HepG2 (cell line): ENCODE results near the gene LRRC3C. TPM values are rescaled to one million over a fixed set of nuclear protein-coding genes. Genes with fewer than 3 reads are reported as not detected.

Experiments used
- ARID4A ChIP-seq: sonication (generic); formaldehyde crosslinking; IDR thresholded peaks from 2 replicates; pipeline ENCODE4 v1.5.0; 2020; ENCODE audit warnings: mild to moderate bottlenecking, missing genetic modification reagents, borderline replicate concordance
- CCDC6 ChIP-seq: sonication (generic); formaldehyde crosslinking; IDR thresholded peaks from 2 replicates; pipeline ENCODE4 v1.8.1; 2022; ENCODE audit warnings: mild to moderate bottlenecking, missing genetic modification reagents, moderate library complexity
- THYN1 ChIP-seq: sonication (generic); formaldehyde crosslinking; IDR thresholded peaks from 2 replicates; pipeline ENCODE4 v1.8.1; 2023; ENCODE audit warnings: low read depth, mild to moderate bottlenecking, moderate library complexity, missing genetic modification reagents, borderline replicate concordance
- ZNF136 ChIP-seq: sonication (generic); formaldehyde crosslinking; IDR thresholded peaks from 2 replicates; pipeline ENCODE4 v1.8.1; 2022; ENCODE audit warnings: low read depth, mild to moderate bottlenecking, moderate library complexity, missing genetic modification reagents
- polyA plus RNA-seq, 8 experiments: library from polyadenylated mRNA; depleted of rRNA in 3 of 8; stranded (reverse) in 7 of 8; unstranded in 1 of 8; fragments of >200 nt; fragmentation: Illumina TruSeq in 4 of 8; extraction: Trizol in 4 of 8; gene quantifications; 2 replicates each; pipeline versions ENCODE4 v1.2.1 to v1.2.3, GENCODE V29; 2011 to 2016; ENCODE audit warnings: low read depth in 4 of 8, missing spikeins in 1 of 8, mixed read lengths in 1 of 8; ENCODE audit not compliant: insufficient read depth in 1 of 8
- total RNA-seq, 5 experiments: library from RNA; depleted of rRNA; stranded (reverse); fragments of >200 nt; fragmentation: Illumina TruSeq; extraction: Trizol; gene quantifications; 2 replicates each; pipeline ENCODE4 v1.2.3, GENCODE V29; 2016; ENCODE audit warnings: low read depth in 1 of 5
- TF ChIP-seq, protein P1 (sequence below): sonication (generic); formaldehyde crosslinking; IDR thresholded peaks from 2 replicates; pipeline ENCODE4 v1.5.0; 2020; ENCODE audit warnings: mild to moderate bottlenecking, missing genetic modification reagents
- TF ChIP-seq, protein P2 (sequence below), 2 experiments: fragments of 450-650 bp in 1 of 2; sonication (generic) in 1 of 2; formaldehyde crosslinking in 1 of 2; IDR thresholded peaks; 2 replicates each; pipeline versions ENCODE4 v1.6.1 to v1.8.0; 2016 to 2022; ENCODE audit warnings: antibody characterized with exemption in 1 of 2, mild to moderate bottlenecking in 1 of 2, missing genetic modification reagents in 1 of 2
- TF ChIP-seq, protein P3 (sequence below): sonication (generic); formaldehyde crosslinking; IDR thresholded peaks from 2 replicates; pipeline ENCODE4 v1.5.1; 2020; ENCODE audit warnings: missing genetic modification reagents, mild to moderate bottlenecking, borderline replicate concordance

The LRRC3C gene
- total and polyA plus RNA-seq, 2 of the 13 experiments (the other 11 are each of a cell fraction or from before 2014, with no cell fraction given), result 0.17 TPM; not detected in 1

DNA sequence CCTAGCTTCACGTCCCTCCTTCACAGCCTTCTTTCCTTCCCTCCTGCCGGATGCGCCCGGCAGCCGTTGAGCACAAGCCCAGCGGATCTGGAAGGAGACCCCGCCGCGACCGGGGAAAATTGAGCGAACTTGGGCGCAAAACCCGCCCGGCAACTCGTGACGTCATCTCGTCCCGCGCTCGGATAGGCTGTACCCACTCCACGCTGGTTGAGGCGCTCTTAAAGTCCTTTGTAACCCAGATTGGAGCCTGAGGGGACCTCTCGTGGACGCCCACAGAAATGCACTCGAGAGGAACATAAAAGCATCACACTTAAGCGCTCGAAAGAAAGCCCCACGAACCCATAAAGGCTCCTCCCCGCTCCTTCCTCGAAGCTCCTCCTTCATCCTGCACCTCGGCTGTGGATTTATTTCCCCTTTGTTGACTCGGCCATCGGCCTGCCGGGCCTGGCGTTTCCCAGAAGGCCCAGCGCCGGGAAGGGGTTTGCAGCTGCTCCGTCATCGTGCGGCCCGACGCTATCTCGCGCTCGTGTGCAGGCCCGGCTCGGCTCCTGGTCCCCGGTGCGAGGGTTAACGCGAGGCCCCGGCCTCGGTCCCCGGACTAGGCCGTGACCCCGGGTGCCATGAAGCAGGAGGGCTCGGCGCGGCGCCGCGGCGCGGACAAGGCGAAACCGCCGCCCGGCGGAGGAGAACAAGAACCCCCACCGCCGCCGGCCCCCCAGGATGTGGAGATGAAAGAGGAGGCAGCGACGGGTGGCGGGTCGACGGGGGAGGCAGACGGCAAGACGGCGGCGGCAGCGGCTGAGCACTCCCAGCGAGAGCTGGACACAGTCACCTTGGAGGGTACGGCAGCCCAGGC is 53.0 kb downstream of the LRRC3C start, which contains the start of gene PSMD3 (continued):
- TF ChIP-seq ARID4A, result peak; percentile 99
- TF ChIP-seq, protein P1, sequence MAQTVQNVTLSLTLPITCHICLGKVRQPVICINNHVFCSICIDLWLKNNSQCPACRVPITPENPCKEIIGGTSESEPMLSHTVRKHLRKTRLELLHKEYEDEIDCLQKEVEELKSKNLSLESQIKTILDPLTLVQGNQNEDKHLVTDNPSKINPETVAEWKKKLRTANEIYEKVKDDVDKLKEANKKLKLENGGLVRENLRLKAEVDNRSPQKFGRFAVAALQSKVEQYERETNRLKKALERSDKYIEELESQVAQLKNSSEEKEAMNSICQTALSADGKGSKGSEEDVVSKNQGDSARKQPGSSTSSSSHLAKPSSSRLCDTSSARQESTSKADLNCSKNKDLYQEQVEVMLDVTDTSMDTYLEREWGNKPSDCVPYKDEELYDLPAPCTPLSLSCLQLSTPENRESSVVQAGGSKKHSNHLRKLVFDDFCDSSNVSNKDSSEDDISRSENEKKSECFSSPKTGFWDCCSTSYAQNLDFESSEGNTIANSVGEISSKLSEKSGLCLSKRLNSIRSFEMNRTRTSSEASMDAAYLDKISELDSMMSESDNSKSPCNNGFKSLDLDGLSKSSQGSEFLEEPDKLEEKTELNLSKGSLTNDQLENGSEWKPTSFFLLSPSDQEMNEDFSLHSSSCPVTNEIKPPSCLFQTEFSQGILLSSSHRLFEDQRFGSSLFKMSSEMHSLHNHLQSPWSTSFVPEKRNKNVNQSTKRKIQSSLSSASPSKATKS (CRISPR knock-in tag), result peak; percentile 71; the same call in 1 of the 2 replicates
- TF ChIP-seq, protein P2, sequence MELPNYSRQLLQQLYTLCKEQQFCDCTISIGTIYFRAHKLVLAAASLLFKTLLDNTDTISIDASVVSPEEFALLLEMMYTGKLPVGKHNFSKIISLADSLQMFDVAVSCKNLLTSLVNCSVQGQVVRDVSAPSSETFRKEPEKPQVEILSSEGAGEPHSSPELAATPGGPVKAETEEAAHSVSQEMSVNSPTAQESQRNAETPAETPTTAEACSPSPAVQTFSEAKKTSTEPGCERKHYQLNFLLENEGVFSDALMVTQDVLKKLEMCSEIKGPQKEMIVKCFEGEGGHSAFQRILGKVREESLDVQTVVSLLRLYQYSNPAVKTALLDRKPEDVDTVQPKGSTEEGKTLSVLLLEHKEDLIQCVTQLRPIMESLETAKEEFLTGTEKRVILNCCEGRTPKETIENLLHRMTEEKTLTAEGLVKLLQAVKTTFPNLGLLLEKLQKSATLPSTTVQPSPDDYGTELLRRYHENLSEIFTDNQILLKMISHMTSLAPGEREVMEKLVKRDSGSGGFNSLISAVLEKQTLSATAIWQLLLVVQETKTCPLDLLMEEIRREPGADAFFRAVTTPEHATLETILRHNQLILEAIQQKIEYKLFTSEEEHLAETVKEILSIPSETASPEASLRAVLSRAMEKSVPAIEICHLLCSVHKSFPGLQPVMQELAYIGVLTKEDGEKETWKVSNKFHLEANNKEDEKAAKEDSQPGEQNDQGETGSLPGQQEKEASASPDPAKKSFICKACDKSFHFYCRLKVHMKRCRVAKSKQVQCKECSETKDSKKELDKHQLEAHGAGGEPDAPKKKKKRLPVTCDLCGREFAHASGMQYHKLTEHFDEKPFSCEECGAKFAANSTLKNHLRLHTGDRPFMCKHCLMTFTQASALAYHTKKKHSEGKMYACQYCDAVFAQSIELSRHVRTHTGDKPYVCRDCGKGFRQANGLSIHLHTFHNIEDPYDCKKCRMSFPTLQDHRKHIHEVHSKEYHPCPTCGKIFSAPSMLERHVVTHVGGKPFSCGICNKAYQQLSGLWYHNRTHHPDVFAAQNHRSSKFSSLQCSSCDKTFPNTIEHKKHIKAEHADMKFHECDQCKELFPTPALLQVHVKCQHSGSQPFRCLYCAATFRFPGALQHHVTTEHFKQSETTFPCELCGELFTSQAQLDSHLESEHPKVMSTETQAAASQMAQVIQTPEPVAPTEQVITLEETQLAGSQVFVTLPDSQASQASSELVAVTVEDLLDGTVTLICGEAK (IDR thresholded peaks at IDR 0.05), result no peak
- TF ChIP-seq, protein P2 (CRISPR knock-in tag; IDR thresholded peaks at IDR 0.05), result peak; percentile 91
- peak; percentile 97 for TF ChIP-seq CCDC6 (CRISPR knock-in tag)
- TF ChIP-seq, protein P3, sequence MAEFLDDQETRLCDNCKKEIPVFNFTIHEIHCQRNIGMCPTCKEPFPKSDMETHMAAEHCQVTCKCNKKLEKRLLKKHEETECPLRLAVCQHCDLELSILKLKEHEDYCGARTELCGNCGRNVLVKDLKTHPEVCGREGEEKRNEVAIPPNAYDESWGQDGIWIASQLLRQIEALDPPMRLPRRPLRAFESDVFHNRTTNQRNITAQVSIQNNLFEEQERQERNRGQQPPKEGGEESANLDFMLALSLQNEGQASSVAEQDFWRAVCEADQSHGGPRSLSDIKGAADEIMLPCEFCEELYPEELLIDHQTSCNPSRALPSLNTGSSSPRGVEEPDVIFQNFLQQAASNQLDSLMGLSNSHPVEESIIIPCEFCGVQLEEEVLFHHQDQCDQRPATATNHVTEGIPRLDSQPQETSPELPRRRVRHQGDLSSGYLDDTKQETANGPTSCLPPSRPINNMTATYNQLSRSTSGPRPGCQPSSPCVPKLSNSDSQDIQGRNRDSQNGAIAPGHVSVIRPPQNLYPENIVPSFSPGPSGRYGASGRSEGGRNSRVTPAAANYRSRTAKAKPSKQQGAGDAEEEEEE, result no peak; the same call in 1 of the 2 replicates
- peak; percentile 96; the same call in 1 of the 2 replicates for TF ChIP-seq ZNF136
- TF ChIP-seq THYN1 (CRISPR knock-in tag), result no peak
